Skeletal muscle satellite cell (primary cell): ENCODE measurements around the gene LRRN2. TPM values are rescaled to one million over a fixed set of nuclear protein-coding genes. Genes with fewer than 3 reads are reported as not detected.
"Not testable (repeated sequence)": the region's sequence is repeated elsewhere in the genome, so short reads cannot be mapped to it uniquely, and the experiment has no call there.

Experiments used
- H3K27me3 ChIP-seq: 2 replicates; pipeline ENCODE4 v1.7.0; 2013; ENCODE audit warnings: low read length; ENCODE audit not compliant: control insufficient read depth, insufficient read depth
- H3K36me3 ChIP-seq: 2 replicates; pipeline ENCODE4 v1.7.0; 2013; ENCODE audit warnings: mild to moderate bottlenecking, control low read depth, low read length; ENCODE audit not compliant: insufficient read depth
- H3K4me1 ChIP-seq: 2 replicates; pipeline ENCODE4 v1.7.0; 2013; ENCODE audit warnings: low read length; ENCODE audit not compliant: control insufficient read depth, insufficient read depth
- H3K4me2 ChIP-seq: 2 replicates; pipeline ENCODE4 v1.7.0; 2013; ENCODE audit warnings: mild to moderate bottlenecking, low read length
- H3K4me3 ChIP-seq: 2 replicates; pipeline ENCODE4 v1.7.0; 2013; ENCODE audit warnings: low read length
- H3K9ac ChIP-seq: 2 replicates; pipeline ENCODE4 v1.7.0; 2013; ENCODE audit warnings: mild to moderate bottlenecking, low read depth, low read length, moderate library complexity
- H3K9me3 ChIP-seq: replicated peaks from 2 replicates; pipeline ENCODE4 v1.7.0; 2013; ENCODE audit warnings: mild to moderate bottlenecking, control low read depth, low read length
- total RNA-seq: library from RNA; depleted of rRNA; stranded (reverse); fragments of >200 nt; gene quantifications from 2 replicates; pipeline ENCODE4 v1.2.3, GENCODE V29; 2012; rRNA removed

LRRN2 gene
- total RNA-seq: not detected in 2 replicates

DNA sequence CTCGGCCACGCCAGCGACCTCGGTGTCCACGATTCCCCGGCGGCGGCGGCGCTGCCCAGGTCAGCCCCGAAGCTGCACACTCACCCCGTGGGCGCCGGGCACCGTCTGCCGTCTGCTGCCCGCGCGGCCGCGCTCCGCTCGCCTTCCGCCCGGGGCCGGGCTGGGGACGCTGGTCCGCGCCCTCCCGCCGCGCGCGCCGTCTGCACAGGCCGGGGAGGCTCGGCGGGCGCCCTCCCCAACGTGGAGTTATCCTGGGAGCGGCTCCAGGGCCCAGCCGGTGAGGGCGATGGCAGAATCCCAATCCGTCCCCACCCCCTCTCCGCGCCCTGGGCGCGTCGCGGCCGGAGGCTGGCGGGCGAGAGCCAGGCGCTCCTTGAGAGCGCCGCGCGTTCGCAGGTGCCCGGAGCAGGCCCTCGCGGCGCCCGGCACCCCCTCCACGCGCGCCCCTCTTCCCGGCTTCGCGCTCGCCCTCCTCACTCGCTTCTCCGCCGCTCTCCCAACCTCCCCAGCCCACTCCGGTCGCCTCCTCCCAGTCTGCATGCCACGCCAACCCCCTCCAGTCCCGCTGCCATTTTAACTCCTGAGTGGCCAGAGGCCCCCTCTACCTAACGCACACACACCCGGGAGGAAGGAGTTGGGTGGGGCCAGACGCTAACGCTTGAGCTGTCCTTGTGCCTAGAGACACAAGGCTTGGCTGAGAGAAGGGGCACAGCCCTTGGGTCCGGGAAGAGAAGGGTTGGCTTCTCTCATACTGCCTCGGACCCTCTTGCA lies at the start of gene LRRN2:
Gene LRRN2 (minus strand): TSS at position 503 of the 771 bp plus-strand sequence. CDS start 65,746 bp downstream, outside the sequence.
- H3K27me3 ChIP-seq: peaks cover 78% of the 10 kb centered on the region
- no peak within 1 kb of the TSS for H3K4me3 ChIP-seq
- H3K36me3 ChIP-seq: no peaks in the 10 kb centered on the region
- H3K9me3 ChIP-seq: no peaks in the 10 kb centered on the region
- no peaks in the 10 kb centered on the region for H3K4me1 ChIP-seq
- H3K4me2 ChIP-seq: peak within 1 kb of the TSS; percentile 49
- H3K9ac ChIP-seq: no peak within 1 kb of the TSS

DNA sequence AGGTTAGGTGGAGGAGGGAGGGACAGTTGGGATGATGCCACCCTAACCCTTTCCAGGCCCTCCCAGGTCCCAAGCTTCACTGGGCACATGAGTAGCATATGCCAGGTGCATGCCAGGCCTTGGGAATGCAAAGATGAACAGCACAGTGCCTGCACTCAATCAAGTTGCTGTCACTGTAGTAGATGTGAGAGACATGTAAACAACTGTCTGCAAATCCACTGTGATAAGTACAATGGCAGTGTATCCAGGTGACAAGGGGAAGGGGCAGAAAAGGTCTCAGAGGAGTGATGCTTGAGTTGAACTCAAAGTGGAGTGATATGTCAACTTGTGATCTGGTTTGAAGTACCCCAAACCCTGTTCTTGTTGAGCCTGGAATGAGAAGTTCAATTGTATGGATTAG lies 49.5 kb upstream of the LRRN2 start:
- Histone ChIP-seq H3K36me3 (no peaks in the 10 kb centered on the region), H3K4me3 (no peak overlapping the region), H3K27me3 (peaks cover 62% of the 10 kb centered on the region), H3K9me3 (no peaks in the 10 kb centered on the region), H3K4me1 (no peaks in the 10 kb centered on the region), H3K9ac (no peak overlapping the region), H3K4me2 (no peak overlapping the region)

DNA sequence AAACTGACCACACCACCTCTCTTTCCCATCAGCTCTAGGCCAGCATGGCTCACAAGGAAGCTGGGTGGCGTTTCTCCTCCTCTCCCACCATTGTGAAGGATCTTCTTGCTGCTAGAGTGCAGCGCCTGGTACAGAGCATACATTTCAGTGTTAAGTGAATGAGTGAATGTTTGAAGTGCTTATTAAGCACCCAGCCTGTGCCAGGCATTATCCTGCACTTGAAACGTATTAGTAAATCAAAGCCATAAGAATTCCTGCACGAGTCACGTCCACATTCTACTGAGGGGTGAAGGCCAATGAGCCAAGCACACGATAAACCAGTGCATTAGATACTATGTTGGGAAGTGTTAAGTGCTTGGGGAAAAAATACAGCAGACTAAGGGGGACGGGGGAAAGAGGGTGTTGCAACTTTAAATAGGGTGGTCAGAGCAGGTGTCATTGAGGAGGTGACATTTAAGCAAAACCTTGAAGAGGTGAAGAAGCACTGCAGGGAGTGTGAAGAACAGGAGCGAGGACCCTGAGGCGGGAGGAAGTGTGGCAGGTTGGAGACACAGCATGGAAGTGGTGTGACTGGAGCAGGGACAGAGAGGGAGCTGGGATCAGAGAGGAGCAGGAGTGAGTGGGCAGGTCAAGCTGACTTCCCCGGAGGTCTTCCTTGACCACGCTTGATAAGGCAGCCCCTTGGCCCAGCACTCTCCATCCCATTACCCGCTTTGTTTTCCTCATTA lies 48.5 kb upstream of the LRRN2 start:
- Histone ChIP-seq H3K4me3 (no peak overlapping the region), H3K4me1 (no peaks in the 10 kb centered on the region), H3K27me3 (peaks cover 66% of the 10 kb centered on the region), H3K9ac (no peak overlapping the region), H3K36me3 (no peaks in the 10 kb centered on the region), H3K4me2 (no peak overlapping the region), H3K9me3 (no peaks in the 10 kb centered on the region)

DNA sequence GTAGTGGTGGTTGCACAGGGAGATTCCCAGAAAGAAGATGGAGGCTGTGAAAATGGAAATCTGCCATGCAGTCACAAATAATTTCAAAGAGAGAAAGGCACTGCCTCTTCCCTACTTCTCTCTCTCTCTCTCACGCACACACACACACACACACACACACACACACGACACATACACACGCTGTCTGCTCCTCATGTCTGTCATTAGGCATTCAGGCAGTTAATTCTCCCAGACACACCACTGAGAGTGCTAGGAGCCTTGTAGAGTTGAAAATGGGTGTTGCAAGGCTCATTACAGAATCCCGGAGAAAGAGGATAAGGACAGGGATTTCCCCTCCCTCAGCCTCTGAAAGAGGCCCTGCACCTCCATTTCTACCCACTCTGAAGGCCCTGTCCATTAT lies 47.8 kb upstream of the LRRN2 start:
- Histone ChIP-seq H3K36me3 (no peaks in the 10 kb centered on the region), H3K27me3 (peaks cover 70% of the 10 kb centered on the region), H3K9me3 (no peaks in the 10 kb centered on the region), H3K4me2 (no peak overlapping the region), H3K4me1 (no peaks in the 10 kb centered on the region), H3K9ac (no peak overlapping the region), H3K4me3 (no peak overlapping the region)

DNA sequence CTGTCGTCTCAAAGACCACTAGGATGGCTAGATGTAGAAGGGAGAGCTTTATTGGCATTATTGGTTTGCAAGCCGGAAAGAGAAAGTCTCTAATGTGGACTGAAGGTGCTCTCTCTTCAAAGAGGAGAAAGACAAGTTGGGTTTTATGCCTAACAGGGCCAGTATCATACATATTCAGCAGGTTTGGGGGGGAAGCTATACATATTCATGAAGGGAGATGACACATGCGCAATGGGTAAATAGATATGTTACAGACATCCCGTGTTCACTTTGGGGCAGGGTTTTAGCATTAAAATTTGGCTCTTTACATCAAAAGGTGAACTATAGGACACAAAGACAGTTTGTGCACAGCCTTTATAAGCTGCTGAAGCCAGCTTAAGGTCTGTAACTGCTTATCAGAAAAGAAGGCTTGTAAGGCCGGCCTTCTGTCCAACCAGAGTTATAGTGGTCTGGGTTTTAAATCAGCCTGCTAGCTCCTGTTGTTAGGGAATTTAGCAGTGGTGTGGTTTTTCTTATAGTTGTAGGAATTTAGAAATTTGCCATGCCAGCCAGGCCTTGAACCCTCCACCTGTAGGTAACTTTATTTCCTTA lies 46.5 kb upstream of the LRRN2 start:
- no peak overlapping the region for H3K9ac ChIP-seq
- H3K4me2 ChIP-seq: no peak overlapping the region
- H3K27me3 ChIP-seq: peaks cover 71% of the 10 kb centered on the region
- no peaks in the 10 kb centered on the region for H3K4me1 ChIP-seq
- no peaks in the 10 kb centered on the region for H3K36me3 ChIP-seq
- no peak overlapping the region for H3K4me3 ChIP-seq
- H3K9me3 ChIP-seq: no peaks in the 10 kb centered on the region

DNA sequence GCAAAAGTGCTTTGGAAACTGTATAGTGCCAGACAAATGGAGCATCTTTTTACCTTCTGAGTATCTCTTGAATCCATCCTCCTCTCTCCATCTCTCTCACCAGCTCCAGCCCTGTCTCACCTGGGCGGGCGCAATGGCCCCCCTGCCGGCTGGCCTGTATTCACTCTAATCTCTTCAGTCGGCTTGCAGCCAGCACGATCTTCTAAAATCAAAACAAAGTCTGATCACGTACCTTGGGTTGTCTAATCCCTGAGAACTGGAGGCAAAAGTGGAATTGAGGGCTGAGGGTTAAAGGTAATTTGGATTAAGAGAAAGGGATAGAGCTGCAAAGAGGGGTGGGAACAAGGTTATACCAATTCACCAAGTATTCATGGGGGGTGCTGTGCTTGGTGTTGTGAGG lies 46.0 kb upstream of the LRRN2 start:
- no peak overlapping the region for H3K9ac ChIP-seq
- no peak overlapping the region for H3K4me2 ChIP-seq
- no peaks in the 10 kb centered on the region for H3K36me3 ChIP-seq
- no peak overlapping the region for H3K4me3 ChIP-seq
- H3K4me1 ChIP-seq: no peaks in the 10 kb centered on the region
- H3K27me3 ChIP-seq: peaks cover 66% of the 10 kb centered on the region
- no peaks in the 10 kb centered on the region for H3K9me3 ChIP-seq

DNA sequence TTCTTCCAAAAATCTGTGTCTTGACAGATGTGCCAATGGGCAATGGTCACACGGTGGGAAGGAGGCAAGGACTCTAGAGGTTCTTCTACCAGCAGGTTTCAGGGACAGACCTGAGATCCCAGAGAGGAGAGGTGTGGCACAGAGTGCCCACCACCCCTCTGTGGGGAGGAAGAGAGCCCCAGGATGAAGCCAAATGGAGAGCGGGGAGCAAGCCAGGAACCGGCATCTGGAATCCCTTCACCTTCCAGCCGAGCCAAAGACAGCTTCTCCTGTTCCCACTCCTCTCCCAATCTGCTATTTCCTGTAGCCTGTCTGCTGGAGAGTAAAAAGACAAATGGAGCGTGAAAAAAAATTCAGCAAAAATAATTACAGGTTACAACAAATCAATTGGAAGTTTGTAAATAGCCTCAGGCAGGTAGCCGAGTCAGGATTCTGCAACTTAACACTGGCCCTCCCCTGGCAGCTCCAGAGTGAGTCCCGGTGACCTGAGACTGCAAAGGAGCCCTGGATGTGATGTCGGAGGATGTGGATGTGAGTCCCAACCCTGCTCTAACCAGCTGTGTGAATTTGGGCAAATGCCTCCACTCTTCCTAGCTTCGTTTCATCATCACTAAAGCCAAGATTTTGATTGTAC lies 45.4 kb upstream of the LRRN2 start:
- Histone ChIP-seq H3K4me2 (no peak overlapping the region), H3K9ac (no peak overlapping the region), H3K4me1 (no peaks in the 10 kb centered on the region), H3K4me3 (no peak overlapping the region), H3K27me3 (peaks cover 66% of the 10 kb centered on the region), H3K36me3 (no peaks in the 10 kb centered on the region), H3K9me3 (no peaks in the 10 kb centered on the region)

DNA sequence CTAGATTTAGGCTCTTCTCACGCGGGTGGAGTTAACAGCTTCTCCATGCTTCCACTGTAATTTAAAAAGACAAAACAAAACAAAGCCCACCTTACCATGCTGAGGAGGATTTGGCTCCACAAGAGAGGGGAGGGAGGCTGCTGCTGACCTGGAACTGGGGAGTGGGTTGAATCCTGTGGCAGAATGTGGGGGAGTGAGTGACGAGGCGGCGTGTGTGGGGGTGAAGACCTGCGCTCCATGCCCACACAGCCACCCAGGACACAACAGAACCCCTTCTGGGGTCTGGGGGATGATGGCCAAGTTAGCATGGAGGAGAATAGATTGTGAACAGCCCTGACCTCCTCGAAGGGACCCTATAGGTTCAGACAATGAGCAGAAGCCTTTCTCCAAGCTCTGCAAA lies 44.0 kb upstream of the LRRN2 start:
- Histone ChIP-seq H3K9ac (no peak overlapping the region), H3K4me1 (no peaks in the 10 kb centered on the region), H3K4me2 (no peak overlapping the region), H3K4me3 (no peak overlapping the region), H3K36me3 (no peaks in the 10 kb centered on the region), H3K27me3 (peaks cover 69% of the 10 kb centered on the region), H3K9me3 (no peaks in the 10 kb centered on the region)

DNA sequence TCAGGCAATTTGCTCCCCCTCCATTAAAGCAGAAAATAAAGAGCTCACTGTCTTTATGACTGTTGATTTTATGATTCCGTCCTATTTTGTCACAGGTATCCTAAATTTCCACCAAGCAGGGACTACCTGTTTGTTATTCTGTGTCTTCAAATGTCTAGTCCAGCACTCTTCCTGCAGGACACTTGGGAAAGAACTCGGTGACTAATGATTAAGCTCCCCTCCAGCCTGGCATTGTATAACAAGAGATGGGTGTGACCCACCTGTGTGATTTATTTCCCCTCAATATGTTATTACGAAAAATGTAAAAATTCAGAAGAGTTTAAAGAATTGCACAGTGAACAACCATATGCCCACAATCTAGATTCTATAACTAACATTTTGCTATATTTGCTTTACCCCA lies 42.9 kb upstream of the LRRN2 start:
- Histone ChIP-seq H3K9ac (no peak overlapping the region), H3K9me3 (no peaks in the 10 kb centered on the region), H3K4me1 (no peaks in the 10 kb centered on the region), H3K27me3 (peaks cover 66% of the 10 kb centered on the region), H3K4me3 (no peak overlapping the region), H3K36me3 (no peaks in the 10 kb centered on the region), H3K4me2 (no peak overlapping the region)

DNA sequence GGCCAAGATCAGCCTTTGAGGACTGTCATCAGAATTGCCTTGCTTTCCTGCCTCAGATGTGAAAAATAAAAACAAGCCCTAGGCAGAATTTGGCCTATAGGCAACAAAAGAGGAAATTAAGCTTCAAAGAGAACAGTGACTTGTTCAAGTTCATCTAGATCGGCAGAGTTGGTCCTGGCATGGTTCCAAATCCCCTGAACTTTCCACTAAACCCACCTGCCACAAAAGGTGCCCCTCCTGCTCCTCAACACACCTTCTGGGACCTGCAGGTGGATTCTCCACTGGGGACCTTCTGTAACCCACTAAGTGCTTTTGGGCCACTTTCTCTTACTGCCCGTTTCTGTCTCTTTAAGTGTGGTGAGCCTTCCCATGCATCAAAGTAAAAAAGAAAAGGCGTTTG lies 42.5 kb upstream of the LRRN2 start:
- Histone ChIP-seq H3K36me3 (no peaks in the 10 kb centered on the region), H3K9me3 (no peaks in the 10 kb centered on the region), H3K4me1 (no peaks in the 10 kb centered on the region), H3K9ac (no peak overlapping the region), H3K4me3 (no peak overlapping the region), H3K4me2 (no peak overlapping the region), H3K27me3 (peaks cover 65% of the 10 kb centered on the region)

DNA sequence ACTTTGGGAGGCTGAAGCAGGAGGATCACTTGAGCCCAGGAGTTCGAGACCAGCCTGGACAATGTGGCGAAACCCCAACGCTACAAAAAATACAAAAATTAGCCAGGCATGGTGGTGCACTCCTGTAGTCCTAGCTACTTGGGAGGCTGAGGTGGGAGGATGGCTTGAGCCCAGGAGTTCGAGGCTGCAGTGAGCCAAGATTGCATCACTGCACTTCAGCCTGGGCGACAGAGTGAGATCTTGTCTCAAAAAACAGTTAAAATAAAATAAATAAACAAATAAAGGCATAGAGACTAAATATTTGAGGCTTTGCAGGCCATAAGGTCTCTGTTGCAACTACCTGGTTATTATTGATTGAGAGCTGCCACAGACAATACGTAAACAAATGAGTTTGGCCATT lies 41.9 kb upstream of the LRRN2 start:
- not testable (repeated sequence) for H3K4me2 ChIP-seq, H3K4me3 ChIP-seq, H3K36me3 ChIP-seq, H3K4me1 ChIP-seq, H3K9me3 ChIP-seq, H3K9ac ChIP-seq
- H3K27me3 ChIP-seq: peaks cover 62% of the 10 kb centered on the region
